Smooth muscle cell (in vitro differentiated cells): ENCODE results near the gene PPAT. TPM values are rescaled to one million over a fixed set of nuclear protein-coding genes. Genes with fewer than 3 reads are reported as not detected.
A peak's percentile ranks its signal among the peaks of the same experiment; 100 is the strongest.

Experiments used
- DNase-seq: peaks from one replicate; lab custom pipeline; 2025; ENCODE audit not compliant: unreplicated experiment; lab: John Stamatoyannopoulos, UW
- H2AFZ ChIP-seq: fragments of 200-600 bp; sonication (generic); 2 replicates; pipeline ENCODE4 v1.6.0; 2016; ENCODE audit warnings: antibody characterized with exemption, low read depth, mild to moderate bottlenecking
- H3F3A ChIP-seq: fragments of 200-600 bp; sonication (generic); 2 replicates; pipeline ENCODE4 v1.6.0; 2017; ENCODE audit warnings: antibody characterized with exemption, low read depth
- H3K27ac ChIP-seq: fragments of 200-600 bp; sonication (generic); 2 replicates; pipeline ENCODE4 v1.5.1; 2016; ENCODE audit warnings: low read depth, mild to moderate bottlenecking
- H3K27me3 ChIP-seq: fragments of 200-600 bp; sonication (generic); 2 replicates; pipeline ENCODE4 v1.6.1; 2016; ENCODE audit warnings: low read depth, mild to moderate bottlenecking
- H3K36me3 ChIP-seq: fragments of 200-600 bp; sonication (generic); 2 replicates; pipeline ENCODE4 v1.5.1; 2016; ENCODE audit warnings: low read depth
- H3K4me1 ChIP-seq: fragments of 200-600 bp; sonication (generic); 2 replicates; pipeline ENCODE4 v1.5.1; 2016; ENCODE audit warnings: low read depth
- H3K4me2 ChIP-seq: fragments of 200-600 bp; sonication (generic); 2 replicates; pipeline ENCODE4 v1.6.0; 2016; ENCODE audit warnings: mild to moderate bottlenecking
- H3K4me3 ChIP-seq: fragments of 200-600 bp; sonication (generic); 2 replicates; pipeline ENCODE4 v1.5.1; 2016; ENCODE audit warnings: mild to moderate bottlenecking
- H3K79me2 ChIP-seq: fragments of 200-600 bp; sonication (generic); 2 replicates; pipeline ENCODE4 v1.6.0; 2016; ENCODE audit warnings: low read depth, mild to moderate bottlenecking
- H3K9ac ChIP-seq: fragments of 200-600 bp; sonication (generic); 2 replicates; pipeline ENCODE4 v1.6.0; 2016; ENCODE audit warnings: low read depth
- H3K9me3 ChIP-seq: fragments of 200-600 bp; sonication (generic); replicated peaks from 2 replicates; pipeline ENCODE4 v1.5.1; 2016; ENCODE audit warnings: low read depth
- H4K20me1 ChIP-seq: fragments of 200-600 bp; sonication (generic); 2 replicates; pipeline ENCODE4 v1.6.0; 2016; ENCODE audit warnings: low read depth
- CTCF ChIP-seq: fragments of 200-600 bp; sonication (generic); IDR thresholded peaks from 2 replicates; pipeline ENCODE4 v1.5.1; 2017; ENCODE audit warnings: borderline replicate concordance, mild to moderate bottlenecking, antibody characterized with exemption; ENCODE audit not compliant: insufficient read depth, poor library complexity, severe bottlenecking
- WGBS: methylation state at CpG from one replicate; pipeline ENCODE4 v1.1.7; 2016; ENCODE audit warnings: low lambda C conversion rate; 5-methylcytosine and 5-hydroxymethylcytosine counted together
- polyA plus RNA-seq: library from polyadenylated mRNA; unstranded; fragments of >200 nt; fragmentation: Nextera tagmentation; extraction: Ambion mirVana; gene quantifications from 2 replicates; pipeline ENCODE4 v1.2.1, GENCODE V29; 2016
- total RNA-seq: library from RNA; depleted of rRNA; stranded (reverse); fragments of >200 nt; gene quantifications from 2 replicates; pipeline ENCODE4 v1.2.3, GENCODE V29; 2014

The PPAT gene
- total and polyA plus RNA-seq, 2 experiments from 2014 or later, result 11.6 to 26.8 TPM

- Histone ChIP-seq H3K27ac (peak overlapping the region; percentile 95), H3K4me1 (peaks cover 19% of the 10 kb centered on the region), H3F3A (no peaks in the 10 kb centered on the region), H3K79me2 (peaks cover 33% of the 10 kb centered on the region), H3K4me3 (peak overlapping the region; percentile 37), H3K9me3 (no peaks in the 10 kb centered on the region), H3K27me3 (no peaks in the 10 kb centered on the region), H4K20me1 (no peaks in the 10 kb centered on the region), H3K36me3 (no peaks in the 10 kb centered on the region), H2AFZ (no peak overlapping the region), H3K9ac (peak overlapping the region; percentile 85), H3K4me2 (peak overlapping the region; percentile 81)
- 95% methylated on average over 1 of the region's 1 CpG for WGBS
- DNase-seq, result no peak
- no peak for TF ChIP-seq CTCF
These were observed 25.8 kb downstream of the PPAT start for GRCh38 chr4:56409511-56410090.

DNA sequence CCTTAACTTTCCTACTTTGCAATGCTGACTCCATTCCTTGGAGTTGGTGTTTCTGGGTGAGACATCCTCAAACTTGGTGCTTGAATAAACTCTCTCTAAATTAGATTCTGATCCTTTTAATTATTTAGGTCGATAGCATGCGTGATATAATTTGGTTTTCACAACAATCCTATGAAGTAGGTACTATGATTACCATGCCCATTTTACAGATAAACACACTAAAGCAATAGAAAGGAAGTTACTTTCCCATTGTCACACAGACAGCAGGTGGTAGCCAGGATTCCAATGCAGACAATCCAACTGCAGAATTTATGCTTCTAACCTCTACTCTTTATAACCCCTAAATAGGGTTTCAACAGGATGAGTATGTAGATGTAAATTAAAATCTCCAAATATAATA lies 26.4 kb downstream of the PPAT start:
- H3F3A ChIP-seq, result no peaks in the 10 kb centered on the region
- H3K27me3 ChIP-seq, result no peaks in the 10 kb centered on the region
- no peaks in the 10 kb centered on the region for H3K9me3 ChIP-seq
- no peaks in the 10 kb centered on the region for H4K20me1 ChIP-seq
- no peaks in the 10 kb centered on the region for H3K36me3 ChIP-seq
- H3K79me2 ChIP-seq, result peaks cover 28% of the 10 kb centered on the region
- no peak for TF ChIP-seq CTCF
- H3K9ac ChIP-seq, result no peak overlapping the region
- peaks cover 19% of the 10 kb centered on the region for H3K4me1 ChIP-seq
- H3K4me2 ChIP-seq, result no peak overlapping the region
- H3K4me3 ChIP-seq, result no peak overlapping the region
- no peak overlapping the region for H2AFZ ChIP-seq
- no peak for DNase-seq
- no peak overlapping the region for H3K27ac ChIP-seq
- WGBS, result 94% methylated on average over 2 of the region's 2 CpGs

GRCh38 chr4:56406151-56406550 lies 29.3 kb downstream of the PPAT start:
- 93% methylated on average over 4 of the region's 4 CpGs for WGBS
- H3F3A ChIP-seq, result no peaks in the 10 kb centered on the region
- H3K4me1 ChIP-seq, result peaks cover 15% of the 10 kb centered on the region
- peaks cover 12% of the 10 kb centered on the region for H3K79me2 ChIP-seq
- no peak overlapping the region for H3K4me2 ChIP-seq
- H3K36me3 ChIP-seq, result no peaks in the 10 kb centered on the region
- H3K4me3 ChIP-seq, result no peak overlapping the region
- H3K9ac ChIP-seq, result no peak overlapping the region
- H2AFZ ChIP-seq, result no peak overlapping the region
- H4K20me1 ChIP-seq, result no peaks in the 10 kb centered on the region
- H3K27ac ChIP-seq, result no peak overlapping the region
- TF ChIP-seq CTCF, result no peak
- H3K9me3 ChIP-seq, result no peaks in the 10 kb centered on the region
- no peaks in the 10 kb centered on the region for H3K27me3 ChIP-seq
- DNase-seq, result no peak

- Histone ChIP-seq H3K4me2 (no peak overlapping the region), H2AFZ (no peak overlapping the region), H3K9me3 (no peaks in the 10 kb centered on the region), H3K27me3 (no peaks in the 10 kb centered on the region), H3K4me1 (peaks cover 8% of the 10 kb centered on the region), H3K27ac (no peak overlapping the region), H3F3A (no peaks in the 10 kb centered on the region), H3K9ac (no peak overlapping the region), H3K36me3 (no peaks in the 10 kb centered on the region), H3K4me3 (no peak overlapping the region), H3K79me2 (peaks cover 12% of the 10 kb centered on the region), H4K20me1 (no peaks in the 10 kb centered on the region)
- no peak for TF ChIP-seq CTCF
- 95% methylated on average over 1 of the region's 1 CpG for WGBS
- DNase-seq, result no peak
These were observed 30.4 kb downstream of the PPAT start for GRCh38 chr4:56405016-56405415.
